Stimulated activated CD4-positive, alpha-beta T cell treated with anti-CD3 and anti-CD28 coated beads, Interleukin-4, amount 100 ng/mL, for 4 hours (primary cell): ENCODE results near the gene PLAGL2.

Experiments
- DNase-seq, 2 experiments: peaks; one replicate each; pipeline ENCODE4 v3.0.0-alpha.2; 2020

Gene PLAGL2

GRCh38 chr20:32230707-32231106 is 23.2 kb upstream of the PLAGL2 start:
- DNase-seq = no peak

- no peak for DNase-seq
Observed at GRCh38 chr20:32229251-32229747, 21.8 kb upstream of the PLAGL2 start.

- no peak for DNase-seq
Observed at GRCh38 chr20:32227744-32228688, 20.5 kb upstream of the PLAGL2 start.

GRCh38 chr20:32227306-32227705 is 19.8 kb upstream of the PLAGL2 start:
- no peak for DNase-seq

- DNase-seq = no peak
Observed at GRCh38 chr20:32226391-32226790, 18.8 kb upstream of the PLAGL2 start.

- DNase-seq = no peak
Observed at GRCh38 chr20:32224463-32224862, 16.9 kb upstream of the PLAGL2 start.

GRCh38 chr20:32218156-32218900 is 10.8 kb upstream of the PLAGL2 start:
- DNase-seq = no peak

- DNase-seq = no peak
Observed at GRCh38 chr20:32216179-32217142, 8.9 kb upstream of the PLAGL2 start.

- DNase-seq = no peak
Observed at GRCh38 chr20:32215729-32216128, 8.2 kb upstream of the PLAGL2 start.

- DNase-seq = no peak
Observed at GRCh38 chr20:32215147-32215546, 7.6 kb upstream of the PLAGL2 start.

GRCh38 chr20:32213870-32214269 is 6.3 kb upstream of the PLAGL2 start:
- no peak for DNase-seq

- DNase-seq = no peak
Observed at GRCh38 chr20:32209850-32210605, 2.5 kb upstream of the PLAGL2 start.

GRCh38 chr20:32208499-32209154 is 1.1 kb upstream of the PLAGL2 start:
- DNase-seq = no peak

- no peak for DNase-seq
Observed at GRCh38 chr20:32206760-32207625, 550 bp downstream of the PLAGL2 start.

- DNase-seq = peak in 1 of 2 experiments; percentile 25
Observed at GRCh38 chr20:32205843-32206759, 1.4 kb downstream of the PLAGL2 start.

- DNase-seq = no peak
Observed at GRCh38 chr20:32205110-32205842, 2.3 kb downstream of the PLAGL2 start.

- DNase-seq = peak; percentile 58 to 76
Observed at GRCh38 chr20:32204205-32205109, 3.1 kb downstream of the PLAGL2 start.
